GM21717 (cell line): ENCODE measurements around the gene IL16.

Experiments
- ATAC-seq: cut with Tn5 transposase; IDR thresholded peaks from one replicate; pipeline ENCODE4 v1.9.1; 2021; ENCODE audit warnings: mild to moderate bottlenecking, moderate library complexity; ENCODE audit not compliant: unreplicated experiment

IL16 gene

DNA sequence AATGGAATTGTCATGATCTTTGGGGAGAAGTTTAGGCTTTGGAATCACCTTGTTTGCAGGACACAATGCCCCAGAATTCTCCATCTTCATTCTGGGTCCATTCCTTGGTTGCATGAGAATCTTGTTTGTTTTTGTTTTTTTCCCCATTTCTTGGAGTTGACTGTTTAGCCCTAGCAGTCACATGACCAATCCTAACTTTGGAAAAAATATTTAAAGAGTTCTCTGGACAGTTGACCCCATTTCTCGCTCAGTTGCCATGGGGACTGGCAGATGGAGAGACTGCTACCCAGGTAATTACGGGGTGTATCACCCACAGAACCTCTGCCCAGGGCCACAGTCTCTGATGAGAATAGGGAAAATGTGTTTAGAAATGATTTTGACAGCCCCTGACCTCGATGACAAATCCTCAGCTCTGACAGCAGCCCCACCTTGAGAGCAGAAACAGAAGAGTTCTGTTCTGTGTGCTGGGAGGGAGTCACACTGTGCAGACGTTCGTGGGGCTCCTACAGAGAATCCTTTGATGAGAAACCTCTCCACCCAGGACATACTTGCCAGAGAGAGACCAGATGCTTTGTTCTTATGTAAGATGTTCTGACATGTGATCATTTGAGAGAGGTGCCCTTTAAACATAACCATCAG is 57.7 kb downstream of the IL16 start:
- ATAC-seq: no peak

- ATAC-seq: no peak
Measured at GRCh38 chr15:81254916-81255290, 58.2 kb downstream of the IL16 start.

DNA sequence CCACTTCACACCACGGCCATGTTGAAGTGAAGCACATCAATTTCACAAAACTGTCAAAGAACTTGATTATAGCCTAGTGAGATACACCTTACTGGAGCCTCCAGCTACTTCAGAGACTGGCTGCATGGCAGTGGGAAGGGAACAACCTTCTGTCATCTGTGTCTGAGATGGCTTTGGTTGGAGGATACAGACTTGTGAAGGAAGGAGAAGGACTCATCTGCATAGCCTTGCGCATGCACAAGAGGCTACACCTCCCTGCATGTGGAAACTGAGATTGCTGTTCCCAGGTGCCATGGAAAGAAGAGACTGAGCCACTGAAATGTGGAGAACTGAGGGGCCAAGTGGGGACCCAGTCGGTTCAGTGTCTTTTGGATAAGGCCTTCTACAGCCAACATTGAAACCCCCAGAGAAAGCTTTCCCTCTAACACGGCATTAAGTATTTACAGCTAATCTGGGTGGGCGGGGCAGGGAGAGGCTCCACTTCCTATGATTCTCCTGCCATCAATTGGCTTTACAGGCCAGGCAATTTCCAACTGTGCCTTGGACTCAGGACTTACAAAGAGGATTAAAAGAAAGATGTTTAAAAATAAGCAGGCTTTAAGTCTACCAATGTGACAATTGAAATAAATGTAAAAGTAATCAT is 58.8 kb downstream of the IL16 start:
- no peak for ATAC-seq

DNA sequence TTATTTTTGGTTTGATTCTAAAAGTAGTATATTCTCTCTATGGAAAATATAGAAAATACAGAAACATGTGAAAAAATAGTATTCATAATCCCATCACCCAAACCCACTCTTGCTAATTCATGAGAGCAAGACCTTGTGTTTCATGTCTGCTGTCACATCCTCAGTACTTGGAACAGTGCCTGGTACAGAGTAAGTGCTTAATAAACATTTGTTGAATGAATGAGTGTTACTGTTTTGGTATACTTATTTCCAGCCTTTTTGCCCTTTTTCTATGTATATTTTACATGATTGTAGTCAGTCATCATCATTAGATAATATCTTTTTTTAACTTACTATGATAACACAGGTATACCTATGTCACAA is 59.3 kb downstream of the IL16 start:
- no peak for ATAC-seq

- ATAC-seq: no peak
Measured at GRCh38 chr15:81256916-81257315, 60.2 kb downstream of the IL16 start.

DNA sequence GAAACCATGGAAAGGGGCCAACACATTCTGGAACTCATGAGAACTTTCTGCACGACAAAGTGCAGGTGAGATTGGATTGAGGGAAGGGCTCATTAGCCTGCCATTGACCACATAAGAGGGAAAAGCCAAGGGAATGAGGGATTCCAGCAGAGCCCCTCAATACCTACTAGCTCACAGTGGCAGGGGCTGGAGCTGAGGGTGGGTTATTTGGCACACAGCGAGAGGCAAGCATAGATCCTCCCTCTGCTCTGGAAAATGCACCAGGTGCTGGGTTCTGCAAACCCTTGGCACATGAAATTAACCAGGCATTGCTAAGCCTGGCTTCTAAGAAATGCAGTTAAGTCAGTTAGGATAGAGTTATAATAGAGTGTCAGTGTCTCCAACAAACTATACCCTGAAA is 60.8 kb downstream of the IL16 start:
- ATAC-seq: no peak

- no peak for ATAC-seq
Measured at GRCh38 chr15:81258455-81258854, 61.8 kb downstream of the IL16 start.

GRCh38 chr15:81259760-81260298 is 63.1 kb downstream of the IL16 start:
- ATAC-seq: no peak

- no peak for ATAC-seq
Measured at GRCh38 chr15:81261172-81261811, 64.6 kb downstream of the IL16 start.

DNA sequence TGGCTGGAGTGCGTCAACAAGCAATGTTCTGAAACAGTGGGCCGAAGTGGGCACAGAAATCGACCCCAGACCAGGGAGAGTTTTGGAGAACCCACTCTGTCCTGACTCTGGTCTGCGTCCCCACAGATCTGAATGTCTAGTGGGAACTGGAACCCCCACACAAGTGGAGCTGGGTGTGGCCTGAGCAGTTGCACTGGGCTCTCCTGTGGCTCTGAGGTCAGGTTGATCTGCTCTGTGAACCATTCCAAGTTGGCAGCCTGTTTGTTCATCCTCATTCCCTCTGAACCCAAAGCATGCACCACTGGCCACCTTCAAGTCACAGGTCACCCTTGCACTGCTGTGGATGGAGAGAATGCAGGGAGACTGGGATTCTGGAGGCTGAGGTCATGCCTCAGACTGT is 66.8 kb downstream of the IL16 start:
- ATAC-seq: no peak

DNA sequence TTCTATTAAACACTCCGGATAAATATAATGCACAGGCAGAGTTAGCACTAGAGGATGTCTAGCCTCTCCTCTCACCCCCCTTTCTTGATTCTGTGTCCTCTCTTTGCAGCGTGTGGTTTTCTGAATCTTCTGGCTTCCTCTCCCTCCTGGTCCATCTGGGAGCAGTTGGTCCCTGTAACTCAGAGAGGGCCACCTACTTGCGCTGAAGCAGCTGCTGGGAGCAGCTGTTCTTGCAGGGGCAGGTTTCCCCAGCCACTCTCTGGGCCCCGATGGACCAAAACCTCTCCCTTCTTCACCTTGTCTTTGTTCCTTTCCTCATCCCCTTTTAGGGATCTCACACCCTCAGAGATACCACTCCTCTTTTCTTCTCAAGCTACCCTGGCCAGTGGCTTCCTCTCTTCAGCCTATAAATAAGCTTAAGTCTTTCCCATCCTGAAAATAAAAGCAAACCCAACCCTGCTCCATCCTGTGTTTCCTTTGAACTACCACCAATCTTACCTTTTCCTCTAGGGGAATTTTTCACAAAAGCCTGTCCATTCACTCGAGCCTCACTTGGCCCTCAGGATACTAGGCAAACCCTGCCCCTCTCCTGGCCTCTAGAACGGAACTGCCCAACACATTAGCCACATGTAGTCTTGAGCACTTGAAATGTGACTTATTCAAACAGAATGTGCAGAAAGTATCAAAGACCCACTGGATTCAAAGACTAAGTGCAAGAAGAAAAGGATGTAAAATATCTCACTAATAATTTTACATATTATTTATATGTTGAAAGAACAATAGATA is 67.6 kb downstream of the IL16 start:
- ATAC-seq: no peak

DNA sequence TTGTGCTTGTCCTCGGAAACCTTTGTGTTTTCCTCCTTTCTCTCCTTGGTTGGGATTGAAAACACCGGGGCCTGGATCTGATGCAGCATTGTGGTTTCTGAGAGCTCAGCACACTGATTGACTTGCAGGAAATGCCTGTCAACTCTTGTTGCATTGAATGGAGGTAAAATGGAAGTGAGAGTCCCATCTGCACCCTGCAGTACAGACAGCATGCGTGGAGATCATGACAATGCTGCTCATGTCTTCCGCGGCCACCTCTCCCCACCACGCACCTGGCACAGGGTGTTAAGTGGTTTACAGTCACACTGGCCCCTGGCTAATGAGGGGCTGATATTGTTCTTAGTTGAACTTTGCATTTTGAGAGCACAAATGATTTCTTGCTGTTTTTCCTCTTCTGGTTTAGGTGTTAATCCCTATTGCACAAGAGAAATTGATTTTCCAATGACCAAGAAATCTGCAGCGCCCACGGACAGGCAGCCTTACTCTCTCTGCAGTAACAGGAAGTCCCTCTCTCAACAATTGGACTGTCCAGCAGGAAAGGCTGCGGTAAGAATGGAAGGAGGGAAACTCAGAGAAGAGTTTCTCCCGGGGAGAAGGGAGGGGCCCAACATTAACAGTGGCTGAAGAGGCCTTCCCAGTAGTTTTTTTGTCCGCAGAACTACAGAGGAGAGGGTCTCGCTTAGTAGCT is 68.7 kb downstream of the IL16 start:
- no peak for ATAC-seq

- ATAC-seq: peak; percentile 92
Measured at GRCh38 chr15:81265944-81266775, 69.5 kb downstream of the IL16 start.

DNA sequence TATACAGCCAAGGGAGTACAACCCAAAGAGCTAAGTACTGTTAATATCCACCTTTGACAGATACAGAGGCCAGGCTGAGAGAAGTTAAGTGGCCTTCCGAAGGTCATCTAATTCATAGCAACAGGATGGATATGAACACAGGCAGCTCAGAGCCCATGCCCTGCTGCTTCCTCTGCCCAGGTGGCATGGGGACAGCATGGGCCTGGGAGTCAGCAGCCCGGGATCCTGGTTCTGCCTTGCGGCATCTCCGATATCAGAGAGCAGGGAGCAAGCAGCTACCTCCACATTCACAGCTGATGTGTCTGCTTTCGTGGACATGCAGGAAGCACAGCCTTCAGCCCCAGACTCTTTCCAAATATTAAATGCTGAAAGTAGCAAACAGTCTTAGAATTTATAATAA is 71.7 kb downstream of the IL16 start:
- ATAC-seq: no peak

GRCh38 chr15:81268881-81269601 is 72.4 kb downstream of the IL16 start:
- no peak for ATAC-seq

GRCh38 chr15:81270188-81270587 is 73.5 kb downstream of the IL16 start:
- no peak for ATAC-seq

- ATAC-seq: no peak
Measured at GRCh38 chr15:81270781-81271491, 74.3 kb downstream of the IL16 start.

DNA sequence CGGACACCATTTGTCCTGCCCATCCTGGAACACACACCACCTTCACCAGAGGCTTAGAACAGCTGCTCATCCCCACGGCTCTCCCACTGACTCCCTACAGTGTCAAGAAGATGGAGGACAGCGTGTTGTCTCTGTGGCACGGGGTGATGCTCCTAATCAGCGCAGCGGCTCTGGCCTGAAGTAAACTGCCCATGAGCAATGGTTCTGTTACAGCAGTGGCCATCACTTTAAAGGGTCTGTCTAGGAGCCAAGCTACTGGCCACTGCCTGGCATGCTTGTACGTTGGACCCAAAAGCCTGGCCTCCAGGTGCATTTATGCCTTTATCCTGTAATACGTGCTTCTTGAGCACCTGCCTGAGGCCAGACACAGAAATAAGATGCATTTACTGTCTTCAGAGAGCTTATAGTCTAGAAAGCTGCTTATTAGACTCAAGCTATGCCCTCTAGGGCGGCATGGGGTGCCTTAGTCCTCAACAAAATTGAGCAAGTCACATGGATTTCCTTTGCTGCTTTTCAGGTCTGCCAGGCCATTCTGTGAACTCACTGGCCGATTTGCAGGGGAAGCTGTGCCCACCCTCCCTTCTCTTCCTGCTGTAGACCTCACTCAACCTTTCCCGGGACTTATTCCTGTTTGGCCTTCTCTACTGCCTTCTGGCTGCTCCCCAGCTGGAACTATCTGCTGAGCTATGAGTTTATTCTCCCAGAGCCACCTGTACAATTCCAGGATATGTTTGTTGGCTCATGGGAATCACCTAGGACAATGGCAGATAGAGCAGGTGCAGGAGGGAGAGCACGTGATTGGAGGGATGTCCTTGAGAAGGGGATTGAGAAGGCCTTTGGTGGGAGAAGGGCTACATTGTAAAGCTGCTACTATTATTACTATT is 75.3 kb downstream of the IL16 start:
- ATAC-seq: no peak
